ENCODE data around the gene FAM13C.
"Not testable (repeated sequence)": the region's sequence is repeated elsewhere in the genome, so short reads cannot be mapped to it uniquely, and the experiment has no call there.

- TF ChIP-seq CTCF (IDR thresholded peaks at IDR 0.05; ENCODE audit: low read length); EZH2 (optimal IDR thresholded peaks at IDR 0.05; ENCODE audit: low read depth, low read length); EZH2phosphoT487 (IDR thresholded peaks at IDR 0.05; ENCODE audit: low read length): not testable (repeated sequence)
Measured at GRCh38 chr10:59399329-59399728, 37.0 kb upstream of the FAM13C start.

Measured in MM.1S (cell line).